GM23248 (cell line): ENCODE measurements around the gene ZSWIM4. TPM values are rescaled to one million over a fixed set of nuclear protein-coding genes. Genes with fewer than 3 reads are reported as not detected.

Experiments
- DNase-seq: peaks from one replicate; pipeline ENCODE4 v3.0.0-alpha.2; 2015
- H2AFZ ChIP-seq: fragments of 200-600 bp; sonication (generic); 2 replicates; pipeline ENCODE4 v1.6.1; 2016; ENCODE audit warnings: antibody characterized with exemption
- H3F3A ChIP-seq: fragments of 200-600 bp; sonication (generic); 2 replicates; pipeline ENCODE4 v1.6.1; 2016; ENCODE audit warnings: mild to moderate bottlenecking, antibody characterized with exemption, mixed run types; ENCODE audit not compliant: insufficient read depth
- H3K27ac ChIP-seq: fragments of 200-600 bp; sonication (generic); 2 replicates; pipeline ENCODE4 v1.5.1; 2016; ENCODE audit warnings: mild to moderate bottlenecking
- H3K27me3 ChIP-seq: fragments of 200-600 bp; sonication (generic); replicated peaks from 2 replicates; pipeline ENCODE4 v1.6.1; 2016; ENCODE audit warnings: mild to moderate bottlenecking; ENCODE audit not compliant: insufficient read depth
- H3K36me3 ChIP-seq: fragments of 200-600 bp; sonication (generic); 2 replicates; pipeline ENCODE4 v1.6.1; 2016; ENCODE audit warnings: low read depth, mild to moderate bottlenecking
- H3K4me1 ChIP-seq: fragments of 200-600 bp; sonication (generic); 2 replicates; pipeline ENCODE4 v1.6.1; 2016; ENCODE audit warnings: mild to moderate bottlenecking; ENCODE audit not compliant: insufficient read depth
- H3K4me2 ChIP-seq: fragments of 200-600 bp; sonication (generic); one replicate; pipeline ENCODE4 v1.6.1; 2016; ENCODE audit warnings: mild to moderate bottlenecking; ENCODE audit not compliant: unreplicated experiment
- H3K4me3 ChIP-seq: fragments of 200-600 bp; sonication (generic); 2 replicates; pipeline ENCODE4 v1.5.1; 2016; ENCODE audit warnings: mild to moderate bottlenecking
- H3K79me2 ChIP-seq: fragments of 200-600 bp; sonication (generic); 2 replicates; pipeline ENCODE4 v1.6.1; 2016; ENCODE audit warnings: mild to moderate bottlenecking; ENCODE audit not compliant: insufficient read depth
- H3K9ac ChIP-seq: fragments of 200-600 bp; sonication (generic); 2 replicates; pipeline ENCODE4 v1.6.1; 2016; ENCODE audit warnings: mild to moderate bottlenecking
- H3K9me2 ChIP-seq: fragments of 200-600 bp; sonication (generic); 2 replicates; pipeline ENCODE4 v1.6.1; 2016; ENCODE audit warnings: mixed run types, mild to moderate bottlenecking, moderate library complexity; ENCODE audit not compliant: insufficient read depth
- H3K9me3 ChIP-seq: fragments of 200-600 bp; sonication (generic); one replicate; pipeline ENCODE4 v1.6.1; 2017; ENCODE audit warnings: low read depth
- H4K20me1 ChIP-seq: fragments of 200-600 bp; sonication (generic); 2 replicates; pipeline ENCODE4 v1.6.0; 2016; ENCODE audit not compliant: insufficient read depth
- EZH2 ChIP-seq: fragments of 200-600 bp; sonication (generic); IDR thresholded peaks from 2 replicates; pipeline ENCODE4 v1.6.1; 2018; ENCODE audit warnings: antibody characterized with exemption, mild to moderate bottlenecking; ENCODE audit not compliant: insufficient read depth, poor library complexity, severe bottlenecking
- EZH2phosphoT487 ChIP-seq: fragments of 200-600 bp; sonication (generic); IDR thresholded peaks from 2 replicates; pipeline ENCODE4 v1.6.1; 2018; ENCODE audit warnings: antibody characterized with exemption, moderate library complexity, mild to moderate bottlenecking, low read depth; ENCODE audit not compliant: insufficient read depth
- WGBS, 2 experiments: methylation state at CpG; one replicate each; pipeline ENCODE4 v1.1.6; 2015 to 2017; ENCODE audit warnings: low lambda C conversion rate in 2 of 2, low coverage in 1 of 2; ENCODE audit errors: missing lambda C conversion rate in 2 of 2; 5-methylcytosine and 5-hydroxymethylcytosine counted together
- in situ Hi-C: fragments of 300-500 bp; cut with MboI; formaldehyde crosslinking; loops from 2 replicates; pipeline ENCODE4 v1.15.0; 2020
- polyA plus RNA-seq: library from polyadenylated mRNA; unstranded; fragments of >200 nt; fragmentation: Nextera tagmentation; extraction: Ambion mirVana; gene quantifications from 2 replicates; pipeline ENCODE4 v1.2.1, GENCODE V29; 2016
- total RNA-seq: library from RNA; depleted of rRNA; stranded (reverse); fragments of >200 nt; shearing (Covaris generic); gene quantifications from 2 replicates; pipeline ENCODE4 v1.2.3, GENCODE V29; 2014

The ZSWIM4 gene
- total and polyA plus RNA-seq, 2 experiments from 2014 or later, result 0.81 to 2.9 TPM

DNA sequence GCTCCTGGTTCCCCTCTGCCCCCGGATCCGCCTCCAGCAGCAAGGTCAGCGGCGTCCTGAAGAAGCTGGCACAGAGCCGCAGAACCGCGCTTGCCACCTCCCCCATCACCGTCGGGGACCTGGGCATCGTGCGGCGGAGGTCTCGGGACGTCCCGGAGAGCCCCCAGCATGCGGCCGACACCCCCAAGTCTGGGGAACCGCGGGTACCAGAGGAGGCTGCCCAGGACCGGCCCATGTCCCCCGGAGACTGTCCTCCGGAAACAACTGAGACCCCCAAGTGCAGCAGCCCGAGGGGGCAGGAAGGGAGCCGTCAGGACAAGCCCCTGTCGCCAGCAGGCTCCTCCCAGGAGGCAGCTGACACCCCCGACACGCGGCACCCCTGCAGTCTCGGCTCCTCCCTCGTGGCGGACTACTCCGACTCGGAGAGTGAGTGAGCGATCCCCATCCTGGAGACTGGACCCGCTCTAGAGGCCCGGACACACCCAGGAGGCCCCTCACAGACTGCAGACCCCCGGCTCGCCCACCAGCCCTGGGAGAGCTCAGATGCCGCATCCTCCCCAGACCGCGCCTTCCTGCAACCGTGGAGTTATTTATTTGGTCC is 32.5 kb upstream of the ZSWIM4 start:
- Histone ChIP-seq H3K27ac (no peak overlapping the region), H3K4me3 (no peak overlapping the region), H3K9me3 (no peaks in the 10 kb centered on the region), H3K9me2 (no peaks in the 10 kb centered on the region), H3K4me1 (0 out of 2 replicates have a peak, but pooled peaks cover 5% of the 10 kb centered on the region), H3K27me3 (no peaks in the 10 kb centered on the region), H3K4me2 (no peak overlapping the region), H4K20me1 (no peaks in the 10 kb centered on the region), H3F3A (no peaks in the 10 kb centered on the region), H3K36me3 (peaks cover 16% of the 10 kb centered on the region; the same call in 1 of the 2 replicates), H3K9ac (no peak overlapping the region), H3K79me2 (peaks cover 20% of the 10 kb centered on the region), H2AFZ (no peak overlapping the region)
- no peak for DNase-seq
- in situ Hi-C loops, result no loop called here
- TF ChIP-seq EZH2 (no peak), EZH2phosphoT487 (no peak)
- 88 to 89% methylated on average over 36 to 42 of the region's 42 CpGs for WGBS, 2 experiments

DNA sequence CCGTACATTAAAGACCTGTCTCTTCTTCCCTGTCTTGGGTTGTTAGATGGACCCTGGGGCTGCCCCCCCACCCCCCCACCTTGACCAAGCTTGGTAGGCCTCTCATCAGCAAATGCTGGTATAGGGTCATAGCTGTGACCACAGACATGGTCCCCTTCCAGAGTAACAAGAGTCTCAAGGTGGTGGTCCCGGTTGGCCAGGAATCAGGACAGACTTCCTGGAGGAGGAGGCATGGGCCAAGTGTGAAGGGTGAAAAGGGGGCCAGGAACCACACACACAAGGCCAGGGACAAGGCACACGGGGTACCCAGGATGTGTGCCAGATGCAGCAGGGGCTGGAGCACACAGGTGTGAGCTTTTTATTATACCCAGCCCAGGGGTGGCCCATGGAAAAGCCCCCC is 32.0 kb upstream of the ZSWIM4 start:
- H3K9me3 ChIP-seq, result no peaks in the 10 kb centered on the region
- H3K9me2 ChIP-seq, result no peaks in the 10 kb centered on the region
- no peak overlapping the region for H3K9ac ChIP-seq
- H3K4me1 ChIP-seq, result 0 out of 2 replicates have a peak, but pooled peaks cover 5% of the 10 kb centered on the region
- WGBS, 2 experiments, result 94 to 95% methylated on average over 3 of the region's 3 CpGs
- in situ Hi-C loops, result no loop called here
- no peak overlapping the region for H3K4me3 ChIP-seq
- H3K4me2 ChIP-seq, result no peak overlapping the region
- H3F3A ChIP-seq, result no peaks in the 10 kb centered on the region
- H4K20me1 ChIP-seq, result no peaks in the 10 kb centered on the region
- DNase-seq, result no peak
- TF ChIP-seq EZH2phosphoT487 (no peak), EZH2 (no peak)
- H3K36me3 ChIP-seq, result peaks cover 12% of the 10 kb centered on the region; the same call in 1 of the 2 replicates
- H3K27me3 ChIP-seq, result no peaks in the 10 kb centered on the region
- H2AFZ ChIP-seq, result no peak overlapping the region
- H3K27ac ChIP-seq, result no peak overlapping the region
- peaks cover 20% of the 10 kb centered on the region for H3K79me2 ChIP-seq

DNA sequence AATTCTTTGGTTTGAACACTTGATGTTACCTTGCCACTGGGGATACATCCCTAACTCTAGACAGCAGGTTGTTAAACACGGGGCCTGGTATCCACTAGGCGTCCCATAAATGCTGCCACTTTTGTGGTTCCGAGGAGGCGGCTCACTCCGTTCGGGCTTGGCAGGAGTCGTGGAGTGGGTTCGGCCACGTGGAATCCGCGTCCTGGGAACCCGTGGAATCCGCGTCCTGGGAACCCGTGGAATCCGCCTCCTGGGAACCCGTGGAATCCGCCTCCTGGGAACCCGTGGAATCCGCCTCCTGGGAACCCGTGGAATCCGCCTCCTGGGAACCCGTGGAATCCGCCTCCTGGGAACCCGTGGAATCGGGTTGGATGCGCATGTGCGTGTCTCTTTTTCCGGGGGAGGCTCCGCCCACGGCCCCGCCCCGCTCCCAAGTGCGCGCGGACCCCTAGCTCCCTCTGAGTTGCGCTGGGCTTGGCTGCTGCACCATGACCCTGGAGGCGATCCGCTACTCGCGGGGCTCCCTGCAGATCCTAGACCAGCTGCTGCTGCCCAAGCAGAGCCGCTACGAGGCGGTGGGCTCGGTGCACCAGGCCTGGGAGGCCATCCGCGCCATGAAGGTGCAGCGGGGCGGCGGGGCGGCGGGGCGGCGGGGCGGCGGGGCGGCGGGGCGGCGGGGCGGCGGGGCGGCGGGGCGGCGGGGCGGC is 31.0 kb upstream of the ZSWIM4 start, which contains the start of gene MRI1:
Gene MRI1 (plus strand): TSS at position 422 of the 707 bp plus-strand sequence. CDS start 67 bp downstream, at position 489.
- WGBS, 2 experiments, result 22 to 27% methylated on average over 33 to 50 of the region's 67 CpGs
- H3K36me3 ChIP-seq, result peaks cover 9% of the 10 kb centered on the region; the same call in 1 of the 2 replicates
- TF ChIP-seq EZH2phosphoT487, result no peak
- TF ChIP-seq EZH2, result no peak
- H3K9me3 ChIP-seq, result no peaks in the 10 kb centered on the region
- H3K4me1 ChIP-seq, result 0 out of 2 replicates have a peak, but pooled peaks cover 5% of the 10 kb centered on the region
- peak within 1 kb of the TSS; percentile 76 for H3K9ac ChIP-seq
- peak within 1 kb of the TSS; percentile 81 for H3K4me3 ChIP-seq
- H3K27ac ChIP-seq, result peak within 1 kb of the TSS; percentile 33
- H4K20me1 ChIP-seq, result no peaks in the 10 kb centered on the region
- peak; percentile 82 for DNase-seq
- peak within 1 kb of the TSS; percentile 74 for H2AFZ ChIP-seq
- H3F3A ChIP-seq, result no peaks in the 10 kb centered on the region
- no peaks in the 10 kb centered on the region for H3K9me2 ChIP-seq
- in situ Hi-C loops, result no loop called here
- H3K79me2 ChIP-seq, result peaks cover 20% of the 10 kb centered on the region
- H3K4me2 ChIP-seq, result peak within 1 kb of the TSS; percentile 71
- H3K27me3 ChIP-seq, result no peaks in the 10 kb centered on the region

DNA sequence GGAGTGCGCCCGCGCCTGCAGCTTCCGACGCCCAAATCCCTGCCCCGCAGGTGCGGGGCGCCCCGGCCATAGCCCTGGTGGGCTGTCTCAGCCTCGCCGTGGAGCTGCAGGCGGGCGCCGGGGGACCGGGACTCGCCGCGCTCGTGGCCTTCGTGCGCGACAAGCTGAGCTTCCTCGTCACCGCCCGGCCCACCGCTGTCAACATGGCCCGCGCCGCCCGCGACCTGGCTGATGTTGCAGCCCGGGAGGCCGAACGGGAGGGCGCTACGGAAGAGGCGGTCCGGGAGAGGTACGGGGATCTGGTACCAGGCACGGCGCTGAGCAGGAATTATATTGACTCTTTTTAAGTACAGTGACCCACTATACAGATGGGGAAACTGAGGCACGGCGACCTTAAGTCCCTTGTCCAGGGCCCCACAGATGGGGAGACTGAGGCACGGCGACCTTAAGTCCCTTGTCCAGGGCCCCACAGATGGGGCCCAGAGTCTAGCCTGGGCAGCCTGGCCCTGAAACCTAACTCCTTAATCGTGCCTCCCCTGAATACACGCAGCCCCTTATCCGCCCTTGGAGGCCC is 30.3 kb upstream of the ZSWIM4 start:
- H3K9me2 ChIP-seq, result no peaks in the 10 kb centered on the region
- WGBS, 2 experiments, result 1 to 3% methylated on average over 30 to 44 of the region's 48 CpGs
- H3K36me3 ChIP-seq, result peaks cover 6% of the 10 kb centered on the region; the same call in 1 of the 2 replicates
- H4K20me1 ChIP-seq, result no peaks in the 10 kb centered on the region
- no peaks in the 10 kb centered on the region for H3F3A ChIP-seq
- TF ChIP-seq EZH2 (no peak), EZH2phosphoT487 (no peak)
- peak; percentile 62 for DNase-seq
- H3K27ac ChIP-seq, result no peak overlapping the region
- H3K27me3 ChIP-seq, result no peaks in the 10 kb centered on the region
- peak overlapping the region; percentile 70 for H2AFZ ChIP-seq
- H3K79me2 ChIP-seq, result peaks cover 20% of the 10 kb centered on the region
- H3K9me3 ChIP-seq, result no peaks in the 10 kb centered on the region
- peak overlapping the region; percentile 76 for H3K9ac ChIP-seq
- H3K4me3 ChIP-seq, result peak overlapping the region; percentile 81
- 0 out of 2 replicates have a peak, but pooled peaks cover 5% of the 10 kb centered on the region for H3K4me1 ChIP-seq
- in situ Hi-C loops, result no loop called here
- peak overlapping the region; percentile 71 for H3K4me2 ChIP-seq
